GM18511 (cell line): Measurements from ENCODE around the gene MRPS27.
A peak's percentile ranks its signal among the peaks of the same experiment; 100 is the strongest.

Source experiments
- ATAC-seq: cut with Tn5 transposase; IDR thresholded peaks from one replicate; pipeline ENCODE4 v1.9.1; 2021; ENCODE audit warnings: mild to moderate bottlenecking, moderate library complexity; ENCODE audit not compliant: unreplicated experiment

The MRPS27 gene

DNA sequence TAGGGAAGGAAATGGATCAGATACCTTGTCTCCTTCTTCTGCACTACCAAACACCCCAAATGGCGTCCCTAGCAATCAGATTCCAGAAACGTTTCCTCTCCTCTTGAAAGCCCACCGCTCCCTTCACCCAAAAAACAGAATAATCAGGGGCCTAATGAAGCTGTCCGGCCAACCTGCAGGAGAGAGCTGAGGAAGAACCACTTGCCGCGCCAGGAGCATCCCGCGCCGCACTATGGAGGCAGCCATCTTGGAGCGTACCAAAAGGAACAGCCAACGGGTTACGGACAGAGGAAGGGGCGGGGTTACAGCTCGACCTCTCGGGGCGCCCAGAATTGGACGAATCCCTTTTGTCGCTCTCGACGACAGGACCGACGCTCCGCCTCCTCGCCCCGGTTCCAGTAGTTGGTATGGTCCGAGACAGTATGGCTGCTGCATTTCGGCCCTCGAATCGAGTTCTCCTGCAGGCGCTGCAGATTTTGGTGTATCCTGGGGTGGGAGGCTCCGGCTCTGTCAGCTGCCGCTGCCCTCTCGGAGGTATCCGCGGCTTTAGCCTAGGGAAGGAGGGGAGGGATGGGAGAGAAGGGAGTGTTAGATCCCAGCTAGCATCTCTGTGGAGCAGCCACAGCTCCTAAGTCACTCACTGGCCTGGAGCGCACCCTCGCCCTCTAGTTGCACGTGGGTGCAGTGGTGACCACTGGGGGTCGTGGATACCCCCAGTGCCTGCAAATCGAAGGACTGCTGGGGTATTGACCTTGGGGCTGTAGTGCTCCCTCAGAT, at the start of gene MRPS27, which contains the start of gene PTCD2:
TSS of gene MRPS27 (minus strand) at position 265 of the 777 bp plus-strand sequence. CDS start at position 246, 19 bp downstream.
TSS of gene PTCD2 (plus strand) at position 398 of the 777 bp plus-strand sequence. CDS start at position 408, 10 bp downstream.
- ATAC-seq, result peak; percentile 99

- no peak for ATAC-seq
These were observed 49.7 kb upstream of the MRPS27 start for GRCh38 chr5:72369711-72370110.

GRCh38 chr5:72369301-72369700, 49.3 kb upstream of the MRPS27 start:
- no peak for ATAC-seq

GRCh38 chr5:72368271-72368670, 48.2 kb upstream of the MRPS27 start:
- ATAC-seq, result no peak

- peak; percentile 85 for ATAC-seq
These were observed 46.4 kb upstream of the MRPS27 start for GRCh38 chr5:72366324-72366976.

- ATAC-seq, result no peak
These were observed 44.9 kb upstream of the MRPS27 start for GRCh38 chr5:72364951-72365350.

GRCh38 chr5:72364171-72364570, 44.1 kb upstream of the MRPS27 start:
- ATAC-seq, result no peak

GRCh38 chr5:72363166-72363802, 43.2 kb upstream of the MRPS27 start:
- no peak for ATAC-seq

DNA sequence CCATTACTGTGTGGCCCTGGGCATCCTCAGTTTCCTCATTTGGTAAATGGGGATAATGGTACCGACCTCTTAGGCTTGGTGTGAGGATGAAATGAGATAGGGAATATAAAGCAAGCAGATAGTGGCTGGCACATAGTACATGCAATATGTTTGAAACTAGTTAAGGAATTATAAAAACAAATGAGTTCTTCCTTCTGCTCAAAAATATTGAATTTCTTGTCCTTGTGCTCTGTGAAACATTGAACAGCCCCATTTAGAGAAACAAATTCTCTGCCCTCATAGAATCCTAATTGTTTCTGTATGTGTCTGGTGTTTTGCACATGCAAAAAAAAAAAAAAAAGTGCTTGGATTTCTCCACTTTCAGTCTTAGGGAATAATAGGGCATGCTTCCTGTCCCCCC, 39.8 kb upstream of the MRPS27 start:
- ATAC-seq, result no peak

GRCh38 chr5:72358925-72359324, 38.9 kb upstream of the MRPS27 start:
- no peak for ATAC-seq

DNA sequence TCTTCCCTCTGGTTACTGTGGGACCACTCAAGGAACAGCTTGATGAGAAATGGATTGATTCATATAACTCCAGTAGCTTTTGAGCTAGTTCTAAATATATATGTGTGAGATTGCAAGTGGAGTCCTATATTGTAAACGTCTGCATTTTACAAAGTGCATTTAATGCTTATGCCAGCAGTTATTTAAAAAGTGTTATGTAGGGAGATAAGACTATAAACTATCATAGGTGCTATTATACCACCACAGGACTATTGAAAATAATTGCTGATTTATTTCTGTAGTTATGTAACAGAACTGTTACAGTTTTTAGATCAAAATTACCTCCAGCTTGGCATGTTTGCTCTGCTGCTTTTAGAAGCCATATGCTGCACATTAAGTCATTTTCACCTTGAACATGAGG, 36.3 kb upstream of the MRPS27 start:
- ATAC-seq, result no peak

- ATAC-seq, result no peak
These were observed 35.8 kb upstream of the MRPS27 start for GRCh38 chr5:72355706-72356299.

- ATAC-seq, result no peak
These were observed 33.0 kb upstream of the MRPS27 start for GRCh38 chr5:72353046-72353445.

GRCh38 chr5:72352616-72353015, 32.6 kb upstream of the MRPS27 start:
- no peak for ATAC-seq

GRCh38 chr5:72351376-72351775, 31.3 kb upstream of the MRPS27 start:
- no peak for ATAC-seq

DNA sequence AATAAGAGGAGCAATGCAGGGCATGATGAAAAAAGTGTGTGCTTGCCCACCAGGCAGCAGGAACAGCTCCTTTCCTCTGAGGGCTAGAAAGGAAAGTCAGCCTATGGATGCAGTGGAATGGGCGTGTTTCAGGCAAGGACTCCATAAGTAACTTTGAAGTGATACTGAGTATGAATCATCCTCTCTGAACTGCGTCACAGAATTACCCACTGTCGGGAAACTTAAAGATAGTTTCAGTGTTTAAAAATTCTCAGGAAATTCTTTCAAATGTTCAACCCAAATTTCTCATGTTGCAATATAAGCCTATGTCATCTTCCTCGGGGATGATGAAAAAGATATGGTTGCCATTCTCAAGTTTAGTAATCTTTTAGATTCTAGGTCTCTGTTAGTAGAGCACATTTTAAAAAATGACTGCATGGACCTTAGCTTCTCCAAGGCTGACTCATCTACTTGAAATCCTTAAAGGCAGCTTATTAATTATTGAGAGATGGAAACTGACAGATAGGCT, 27.8 kb upstream of the MRPS27 start:
- no peak for ATAC-seq

DNA sequence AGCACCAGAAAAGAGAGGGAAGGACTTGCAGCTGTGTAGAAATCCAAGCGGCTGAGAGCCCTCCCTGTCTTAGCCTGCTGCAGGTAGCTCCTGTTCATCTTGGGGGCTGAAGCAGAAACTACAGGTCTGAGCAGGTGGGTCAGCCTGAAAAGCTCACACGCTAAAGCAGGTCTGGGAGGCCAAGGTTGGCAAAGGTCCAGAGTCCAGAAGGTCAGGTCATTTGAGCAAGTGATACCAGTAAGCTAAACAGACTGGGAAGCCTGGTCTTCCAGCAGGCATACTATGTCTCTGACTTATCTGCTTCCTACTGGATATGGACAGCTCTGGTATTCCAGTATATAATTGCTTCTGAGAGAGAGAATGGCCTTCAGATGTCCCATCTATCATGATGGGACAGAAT, 26.4 kb upstream of the MRPS27 start:
- no peak for ATAC-seq

DNA sequence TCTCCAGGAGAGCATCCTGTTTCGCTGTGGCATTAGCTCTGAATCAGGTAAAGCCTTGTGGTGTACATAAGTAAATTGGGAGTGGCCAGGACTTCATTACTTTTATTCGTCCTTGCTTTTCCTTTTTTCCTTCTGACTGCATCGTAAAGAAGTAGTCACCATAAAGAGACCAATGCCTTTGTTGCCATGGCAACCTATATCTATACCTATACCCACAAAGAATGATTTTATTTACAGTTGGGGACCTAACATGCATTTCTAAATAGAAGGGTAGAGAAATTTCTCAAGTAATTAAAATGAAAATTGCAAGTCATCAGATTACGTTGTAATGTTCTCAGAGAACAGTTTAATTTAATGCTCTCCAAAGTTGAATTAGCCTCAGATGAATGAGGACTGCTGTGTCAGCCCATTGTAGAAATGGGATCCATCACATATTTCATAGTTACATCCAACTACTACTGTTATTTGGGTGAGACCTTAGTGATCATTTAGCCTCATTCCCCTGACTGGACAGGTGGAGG, 18.7 kb upstream of the MRPS27 start:
- ATAC-seq, result no peak

DNA sequence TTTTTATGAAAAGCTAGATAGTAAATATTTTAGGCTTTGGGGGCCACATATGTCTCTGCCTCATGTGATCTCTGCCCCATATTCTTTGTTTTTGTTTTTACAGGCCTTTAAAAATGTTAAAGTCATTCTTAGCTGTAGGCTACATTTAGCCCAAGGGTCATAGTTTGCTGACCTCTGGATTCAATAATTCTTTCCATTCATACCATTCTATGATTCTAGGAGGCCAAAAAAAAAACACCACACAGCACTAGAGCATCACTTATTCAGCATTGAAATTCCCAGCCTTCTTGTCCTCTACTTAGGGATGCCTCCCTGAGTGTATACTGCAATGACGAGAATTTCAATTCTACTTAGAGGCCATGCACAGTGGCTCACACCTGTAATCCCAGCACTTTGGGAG, 17.1 kb upstream of the MRPS27 start:
- no peak for ATAC-seq

GRCh38 chr5:72330712-72331111, 10.7 kb upstream of the MRPS27 start:
- no peak for ATAC-seq

- no peak for ATAC-seq
These were observed 8.1 kb upstream of the MRPS27 start for GRCh38 chr5:72328172-72328571.
